ENCODE measurements around the gene C2CD2. TPM values are rescaled to one million over a fixed set of nuclear protein-coding genes. Genes with fewer than 3 reads are reported as not detected.

Gene C2CD2
- total and polyA plus RNA-seq, 12 donors: 175 to 439 (median 284) TPM

DNA sequence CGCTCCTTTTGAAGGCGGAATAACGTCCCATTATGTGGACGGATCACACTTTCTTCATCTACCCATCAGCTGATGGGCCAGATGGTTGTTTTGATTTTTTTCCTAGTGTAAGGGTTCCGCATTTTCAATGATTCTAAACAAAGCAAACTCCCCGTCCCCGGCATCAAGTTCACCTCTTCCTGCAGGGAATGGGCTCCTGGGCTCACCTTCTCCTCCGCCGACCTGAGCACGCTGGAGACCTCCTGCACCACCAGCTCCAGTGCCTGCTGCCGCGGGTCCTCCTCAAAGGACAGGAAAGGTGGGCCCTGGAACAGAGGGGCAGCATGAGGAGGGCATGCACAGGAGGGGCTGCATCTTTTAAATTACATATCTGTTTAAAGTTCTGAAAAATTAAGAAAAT, 11.9 kb downstream of the C2CD2 start:
- TF ChIP-seq, protein P1, sequence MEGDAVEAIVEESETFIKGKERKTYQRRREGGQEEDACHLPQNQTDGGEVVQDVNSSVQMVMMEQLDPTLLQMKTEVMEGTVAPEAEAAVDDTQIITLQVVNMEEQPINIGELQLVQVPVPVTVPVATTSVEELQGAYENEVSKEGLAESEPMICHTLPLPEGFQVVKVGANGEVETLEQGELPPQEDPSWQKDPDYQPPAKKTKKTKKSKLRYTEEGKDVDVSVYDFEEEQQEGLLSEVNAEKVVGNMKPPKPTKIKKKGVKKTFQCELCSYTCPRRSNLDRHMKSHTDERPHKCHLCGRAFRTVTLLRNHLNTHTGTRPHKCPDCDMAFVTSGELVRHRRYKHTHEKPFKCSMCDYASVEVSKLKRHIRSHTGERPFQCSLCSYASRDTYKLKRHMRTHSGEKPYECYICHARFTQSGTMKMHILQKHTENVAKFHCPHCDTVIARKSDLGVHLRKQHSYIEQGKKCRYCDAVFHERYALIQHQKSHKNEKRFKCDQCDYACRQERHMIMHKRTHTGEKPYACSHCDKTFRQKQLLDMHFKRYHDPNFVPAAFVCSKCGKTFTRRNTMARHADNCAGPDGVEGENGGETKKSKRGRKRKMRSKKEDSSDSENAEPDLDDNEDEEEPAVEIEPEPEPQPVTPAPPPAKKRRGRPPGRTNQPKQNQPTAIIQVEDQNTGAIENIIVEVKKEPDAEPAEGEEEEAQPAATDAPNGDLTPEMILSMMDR (IDR thresholded peaks at IDR 0.05): no peak
- no peak for TF ChIP-seq POLR2A (IDR thresholded peaks at IDR 0.05)
- Histone ChIP-seq H3K9me3 (replicated peaks in 1 of 3) (no peaks in the 10 kb centered on the region), H3K4me3 (no peak overlapping the region), H3K4me1 (replicated peaks in 1 of 2) (peaks cover 18 to 36% of the 10 kb centered on the region in 2 donors), H3K36me3 (replicated peaks in 1 of 2) (peaks cover 0 to 35% of the 10 kb centered on the region in 2 donors), H3K27me3 (no peaks in the 10 kb centered on the region), H3K27ac (peak overlapping the region in 1 of 5 donors; percentile 84)
- 84 to 88% (median 85%) methylated on average over 12 of the region's 12 CpGs for WGBS, 4 donors
- intact Hi-C loops (cut with DNase I): no loop called here
- DNase-seq: no peak

DNA sequence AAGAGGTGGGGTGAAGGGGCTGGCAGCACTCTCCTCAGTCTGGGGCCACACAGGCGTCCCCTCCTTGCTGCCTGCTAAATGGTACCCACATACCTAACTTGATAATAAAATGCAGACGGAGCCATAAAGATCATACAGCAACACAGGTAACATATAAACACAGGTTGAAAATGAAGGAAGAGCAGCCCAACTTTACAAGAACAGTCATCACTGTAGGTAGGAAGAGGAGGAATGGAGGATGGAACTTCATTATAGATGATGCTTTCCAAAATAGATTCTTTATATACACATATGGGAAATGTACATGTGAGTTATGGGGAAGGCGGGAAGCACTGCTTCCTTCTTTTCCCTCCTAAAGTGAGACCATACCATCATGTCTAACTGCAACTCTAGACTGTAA, 13.4 kb downstream of the C2CD2 start:
- intact Hi-C loops (cut with DNase I): no loop called here

DNA sequence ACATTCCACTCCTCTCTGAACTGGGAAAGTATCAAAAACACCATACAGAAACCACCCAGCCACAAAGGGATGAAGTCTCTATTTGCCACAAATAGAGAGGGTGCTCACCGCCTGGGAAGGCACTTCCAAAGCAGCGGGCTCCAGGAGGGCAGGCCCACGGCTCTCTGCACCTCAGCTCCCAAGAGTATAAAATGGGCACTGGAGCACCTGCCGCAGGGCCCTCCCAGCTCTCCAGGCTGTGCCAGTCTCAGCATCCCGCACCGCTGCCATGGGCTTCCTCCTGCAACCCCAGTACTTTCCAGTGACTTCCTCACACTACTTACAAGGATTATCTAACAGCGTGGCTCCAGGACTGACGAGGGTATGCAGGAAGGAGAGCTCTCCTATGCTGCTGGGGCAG, 14.4 kb downstream of the C2CD2 start:
- no peak for DNase-seq
- Histone ChIP-seq H3K27me3 (no peaks in the 10 kb centered on the region), H3K4me3 (no peak overlapping the region), H3K9me3 (replicated peaks in 1 of 3) (no peaks in the 10 kb centered on the region), H3K36me3 (replicated peaks in 1 of 2) (peaks cover 0 to 35% of the 10 kb centered on the region in 2 donors), H3K4me1 (replicated peaks in 1 of 2) (peaks cover 1 to 16% of the 10 kb centered on the region in 2 donors), H3K27ac (peak overlapping the region in 3 of 5 donors; percentile 5 to 68 (median 54))
- TF ChIP-seq, protein P1 (IDR thresholded peaks at IDR 0.05): no peak
- TF ChIP-seq POLR2A (IDR thresholded peaks at IDR 0.05): no peak
- WGBS, 4 donors: 87 to 91% (median 90%) methylated on average over 3 to 8 of the region's 8 CpGs
- intact Hi-C loops (cut with DNase I): no loop called here

More for the DNA sequence above, 13.4 kb downstream of the C2CD2 start:
- Histone ChIP-seq H3K27ac (no peak overlapping the region), H3K9me3 (replicated peaks in 1 of 3) (no peaks in the 10 kb centered on the region), H3K4me1 (replicated peaks in 1 of 2) (peaks cover 7 to 23% of the 10 kb centered on the region in 2 donors), H3K27me3 (no peaks in the 10 kb centered on the region), H3K36me3 (replicated peaks in 1 of 2) (peaks cover 0 to 35% of the 10 kb centered on the region in 2 donors), H3K4me3 (no peak overlapping the region)
- no peak for TF ChIP-seq POLR2A (IDR thresholded peaks at IDR 0.05)
- TF ChIP-seq, protein P1 (IDR thresholded peaks at IDR 0.05): no peak
- no peak for DNase-seq
- WGBS, 4 donors: 90 to 92% (median 91%) methylated on average over 3 of the region's 3 CpGs

DNA sequence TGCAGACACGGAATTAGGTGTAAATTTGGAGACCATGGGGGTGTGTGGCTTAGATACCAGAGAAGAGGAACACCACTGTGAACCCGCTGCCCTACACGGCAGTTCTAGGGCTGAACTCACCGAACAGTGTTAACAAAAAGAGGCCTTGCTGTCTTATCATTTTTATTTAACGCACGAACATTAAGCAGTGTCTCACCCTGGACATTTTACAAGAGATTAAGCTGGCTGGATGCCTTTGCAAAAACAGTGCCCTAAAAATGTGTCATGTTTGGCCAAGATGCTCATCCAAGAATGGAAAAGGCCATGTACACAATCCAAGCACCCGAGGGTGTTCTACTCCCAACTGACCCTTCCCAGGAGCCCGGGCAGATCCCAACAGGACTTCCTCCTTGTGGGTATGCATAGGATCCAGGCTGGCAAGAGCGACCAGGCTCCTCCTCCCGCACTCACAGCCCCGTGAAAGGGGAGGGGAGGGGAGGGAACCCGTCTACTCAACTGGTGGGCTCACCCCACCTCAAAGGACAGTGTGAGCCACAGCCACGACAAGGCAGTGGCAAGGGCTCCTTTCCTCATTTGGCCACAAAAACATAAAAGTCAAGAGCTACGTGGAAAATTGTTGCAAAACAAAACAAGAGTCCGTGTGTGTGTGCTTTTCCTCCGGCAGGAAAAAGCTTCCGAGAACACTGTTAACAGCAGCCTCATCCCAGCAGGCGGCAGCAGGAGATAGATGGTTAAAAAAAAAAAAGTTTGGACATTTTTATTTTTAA, 20.3 kb downstream of the C2CD2 start:
- H3K4me3 ChIP-seq: peak overlapping the region in 1 of 4 donors; percentile 31
- H3K27me3 ChIP-seq: no peaks in the 10 kb centered on the region
- intact Hi-C loops (cut with DNase I): no loop called here
- 7 to 8% (median 7%) methylated on average over 14 to 18 of the region's 18 CpGs for WGBS, 4 donors
- H3K36me3 ChIP-seq (replicated peaks in 1 of 2): no peaks in the 10 kb centered on the region
- no peaks in the 10 kb centered on the region for H3K9me3 ChIP-seq (replicated peaks in 1 of 3)
- H3K27ac ChIP-seq: peak overlapping the region; percentile 86 to 96 (median 91)
- no peak for TF ChIP-seq POLR2A (IDR thresholded peaks at IDR 0.05)
- TF ChIP-seq, protein P1 (IDR thresholded peaks at IDR 0.05): peak in 4 of 6 experiments; percentile 31 to 46 (median 38)
- peaks cover 30 to 60% of the 10 kb centered on the region in 2 donors for H3K4me1 ChIP-seq (replicated peaks in 1 of 2)
- DNase-seq: peak; percentile 54 to 74 (median 68)

All from adrenal gland (tissue), 12 donors.